Measurements from ENCODE around the gene AASDHPPT.
A peak's percentile ranks its signal among the peaks of the same experiment; 100 is the strongest.

Gene AASDHPPT

DNA sequence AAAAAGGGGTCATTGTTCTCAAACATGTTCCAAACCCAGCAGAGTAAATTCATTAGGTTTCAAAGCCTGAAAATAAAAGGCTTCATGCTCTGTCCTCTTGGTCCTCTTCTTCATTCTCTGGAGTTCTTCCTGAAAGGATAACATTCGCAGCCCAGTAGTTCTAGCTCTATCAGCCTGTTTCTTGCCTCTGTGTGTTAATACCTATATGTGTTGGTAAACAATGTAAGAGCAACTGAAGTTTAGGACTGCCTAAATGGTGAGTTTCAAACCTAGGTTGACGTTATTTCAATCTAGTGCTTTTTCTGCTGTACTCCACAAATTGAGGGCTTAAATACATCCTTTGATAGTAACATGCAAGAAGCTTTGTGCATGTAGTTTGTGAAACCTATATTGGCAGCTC, 9.4 kb downstream of the AASDHPPT start:
- no peak for DNase-seq

DNA sequence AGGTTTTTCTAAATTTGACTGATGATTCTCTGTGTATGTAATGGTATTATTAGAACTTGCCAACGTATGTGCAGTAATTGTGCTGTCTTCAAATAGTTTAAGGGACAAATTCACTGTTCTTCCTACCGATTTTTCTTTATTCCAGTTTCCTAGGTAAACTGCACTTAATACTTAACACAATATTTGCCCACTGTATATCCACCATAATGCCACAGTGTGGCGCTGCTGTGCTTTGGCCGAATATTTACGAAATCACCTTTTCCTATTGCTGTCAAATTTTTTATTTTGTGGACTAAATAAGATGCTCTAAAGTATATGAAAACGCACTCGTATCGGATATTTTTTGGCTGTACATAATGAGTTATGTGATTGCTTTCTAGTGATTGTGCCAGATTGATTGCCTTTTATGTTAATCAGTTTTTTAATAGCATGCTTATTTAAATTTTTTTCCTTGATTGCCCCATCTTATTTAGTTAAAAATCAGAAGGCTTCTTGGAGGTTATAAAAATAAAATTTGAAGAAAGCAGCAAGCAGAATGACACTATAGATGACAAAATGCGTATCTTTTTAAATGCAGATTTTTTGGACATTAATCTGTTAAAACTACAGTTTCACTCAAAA, 10.5 kb downstream of the AASDHPPT start:
- DNase-seq, result peak; percentile 16

DNA sequence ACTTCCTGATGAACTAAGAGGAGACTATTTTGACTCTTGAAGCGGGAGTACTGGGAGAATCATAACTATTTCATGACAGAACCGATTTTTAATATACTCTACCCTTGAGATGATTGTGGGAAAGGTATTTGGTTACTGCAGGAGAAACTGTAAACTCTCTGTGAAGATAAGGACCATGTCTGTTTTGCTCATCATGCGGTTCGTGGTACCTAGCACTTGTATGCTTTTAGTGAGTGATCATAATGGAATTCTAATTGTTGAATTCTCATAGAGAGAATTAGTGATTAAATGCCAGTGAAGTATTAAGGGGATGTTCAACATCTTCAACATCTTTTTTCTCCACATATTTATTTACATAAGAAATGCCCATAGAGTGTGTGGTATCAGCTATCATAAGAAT, 11.4 kb downstream of the AASDHPPT start:
- no peak for DNase-seq

- DNase-seq, result no peak
Measured at GRCh38 chr11:106091480-106092123, 14.1 kb downstream of the AASDHPPT start.

DNA sequence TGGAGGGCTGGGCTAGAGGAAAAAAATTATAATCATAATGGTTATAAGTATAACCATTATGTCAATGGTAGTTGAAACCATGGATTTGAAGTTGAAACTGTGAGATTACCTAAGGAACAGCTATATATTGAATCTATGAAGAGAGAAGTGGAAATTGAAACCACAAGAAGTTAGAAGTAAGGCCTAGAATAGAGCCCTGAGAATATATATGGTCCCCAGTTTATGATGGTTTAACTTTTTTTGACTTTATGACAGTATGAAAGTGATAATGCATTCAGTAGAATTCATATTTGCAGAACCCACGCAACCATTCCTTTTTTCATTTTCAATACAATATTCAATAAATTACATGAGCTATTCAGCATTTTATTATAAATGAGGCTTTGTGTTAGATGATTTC, 15.0 kb downstream of the AASDHPPT start:
- no peak for DNase-seq

DNA sequence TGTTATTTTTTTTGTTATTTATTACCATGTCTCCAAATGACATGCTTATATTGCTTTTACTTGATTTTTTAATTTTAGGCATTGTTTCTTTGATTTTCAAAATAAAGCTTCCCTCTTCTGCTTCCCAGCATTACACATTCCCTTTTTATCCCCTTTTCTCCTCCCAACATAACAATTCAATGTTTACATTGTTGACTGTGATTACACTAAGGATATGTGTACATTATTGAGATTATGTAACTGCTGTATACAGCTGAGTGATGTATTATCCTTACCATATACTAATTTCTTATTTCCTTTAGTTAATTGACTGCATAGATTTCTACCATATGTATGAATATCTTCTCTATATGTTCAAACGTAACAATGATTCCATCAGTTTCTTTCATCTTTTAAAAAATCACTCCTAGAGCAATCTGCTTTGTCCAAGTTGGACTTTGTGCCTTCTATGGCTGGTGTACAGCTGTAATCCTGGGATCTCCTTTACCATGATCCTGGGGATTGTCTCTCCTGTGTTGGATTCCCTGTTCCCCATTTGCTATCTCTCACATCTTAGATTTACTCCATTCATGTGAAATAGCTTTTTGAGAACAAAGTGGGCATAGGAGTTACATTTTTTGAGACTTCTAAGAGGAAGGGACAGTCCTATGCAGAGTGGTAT, 21.6 kb downstream of the AASDHPPT start:
- DNase-seq, result no peak

- no peak for DNase-seq
Measured at GRCh38 chr11:106101370-106101769, 23.9 kb downstream of the AASDHPPT start.

DNA sequence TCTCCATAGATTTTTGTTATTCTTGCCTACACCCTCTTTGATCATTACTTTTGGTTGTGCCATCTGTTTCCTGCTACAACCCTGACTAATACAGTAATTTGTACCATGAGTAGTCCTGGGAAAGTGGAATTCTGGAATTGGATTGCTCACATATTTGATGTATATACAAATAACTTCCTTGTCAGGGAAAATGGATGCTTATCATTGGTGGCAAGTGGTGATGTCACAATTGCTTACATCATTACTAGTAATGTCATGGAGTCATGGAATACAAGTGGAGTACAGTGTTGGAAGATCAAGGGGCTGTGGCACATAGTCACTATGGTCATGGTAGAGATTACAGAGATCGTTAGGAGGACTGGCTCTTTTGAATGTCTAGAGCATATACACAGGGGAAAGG, 24.4 kb downstream of the AASDHPPT start:
- no peak for DNase-seq

GRCh38 chr11:106105986-106106385, 28.5 kb downstream of the AASDHPPT start:
- DNase-seq, result no peak

DNA sequence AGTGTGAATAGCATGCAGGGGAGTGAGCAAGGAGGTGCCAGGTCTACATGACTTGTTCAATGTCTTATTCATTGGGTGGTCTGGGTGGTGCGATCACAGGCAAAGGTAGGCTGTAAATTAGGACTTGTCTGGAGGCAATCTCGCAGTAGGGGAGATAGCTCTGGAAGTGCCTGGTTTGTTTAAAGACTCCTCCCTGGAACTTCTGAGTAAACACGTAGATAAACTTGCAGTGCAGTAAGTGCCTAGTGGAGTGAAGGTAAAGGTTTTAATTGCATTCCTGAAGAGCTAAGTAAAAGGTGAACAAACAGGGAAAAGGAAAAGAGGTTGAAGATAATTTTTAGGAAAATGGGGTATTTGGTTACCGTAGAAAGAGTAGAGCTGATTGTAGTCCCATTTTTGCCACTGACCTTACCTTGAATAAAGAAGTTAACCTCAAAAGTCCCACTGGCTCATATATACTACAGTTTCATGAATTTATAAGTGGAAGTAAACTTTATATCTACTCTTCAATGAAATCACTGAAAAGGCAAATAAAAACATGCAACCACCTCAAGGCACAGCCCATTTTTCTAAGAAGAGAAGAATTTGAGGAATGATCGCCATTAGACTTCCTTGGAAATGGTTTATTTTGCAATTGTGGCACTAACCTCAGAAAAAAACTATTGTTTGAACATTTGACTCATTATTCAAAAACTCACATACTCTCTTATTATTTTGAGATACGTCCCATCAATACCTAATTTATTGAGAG, 44.3 kb downstream of the AASDHPPT start:
- no peak for DNase-seq

GRCh38 chr11:106127604-106128003, 50.1 kb downstream of the AASDHPPT start:
- no peak for DNase-seq

- no peak for DNase-seq
Measured at GRCh38 chr11:106128740-106129139, 51.3 kb downstream of the AASDHPPT start.

DNA sequence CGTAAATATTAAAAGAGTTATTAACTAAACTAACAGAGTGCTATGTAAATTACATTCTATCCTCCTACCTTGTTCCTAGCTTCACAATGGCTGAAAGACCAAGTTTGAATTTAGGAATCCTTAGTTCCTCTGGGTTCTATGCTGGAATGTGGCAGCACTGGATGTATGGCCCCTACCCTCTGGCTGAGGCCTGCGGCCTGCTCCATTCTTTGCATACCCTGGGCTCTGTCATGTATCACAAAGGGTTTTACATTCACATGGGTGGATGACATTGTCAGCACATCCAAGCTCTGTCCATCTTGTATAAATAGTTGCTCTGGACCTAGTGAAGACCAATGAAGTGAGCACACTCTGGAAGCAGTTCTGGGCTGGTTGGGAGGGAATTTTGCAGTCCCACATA, 54.5 kb downstream of the AASDHPPT start:
- DNase-seq, result no peak

- DNase-seq, result no peak
Measured at GRCh38 chr11:106132582-106133354, 55.3 kb downstream of the AASDHPPT start.

- no peak for DNase-seq
Measured at GRCh38 chr11:106133529-106133928, 56.1 kb downstream of the AASDHPPT start.

DNA sequence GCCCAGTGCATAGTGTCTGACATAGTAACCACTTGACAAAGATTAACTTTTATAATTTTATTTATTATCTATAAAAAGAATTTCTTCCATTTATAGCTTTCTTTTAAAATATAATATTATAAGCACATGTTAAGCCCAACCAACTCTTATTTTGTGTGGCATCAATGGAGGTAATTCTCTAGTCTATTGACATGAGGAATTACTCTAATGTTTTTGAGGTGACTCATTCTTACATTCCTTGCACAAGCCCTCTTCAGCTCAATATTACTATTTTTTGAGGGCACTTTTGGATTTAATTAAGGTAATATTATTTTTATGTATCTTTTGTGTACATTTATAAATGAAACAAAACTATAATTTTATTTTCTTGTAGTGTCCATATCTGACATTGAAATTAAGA, 59.6 kb downstream of the AASDHPPT start:
- no peak for DNase-seq

DNA sequence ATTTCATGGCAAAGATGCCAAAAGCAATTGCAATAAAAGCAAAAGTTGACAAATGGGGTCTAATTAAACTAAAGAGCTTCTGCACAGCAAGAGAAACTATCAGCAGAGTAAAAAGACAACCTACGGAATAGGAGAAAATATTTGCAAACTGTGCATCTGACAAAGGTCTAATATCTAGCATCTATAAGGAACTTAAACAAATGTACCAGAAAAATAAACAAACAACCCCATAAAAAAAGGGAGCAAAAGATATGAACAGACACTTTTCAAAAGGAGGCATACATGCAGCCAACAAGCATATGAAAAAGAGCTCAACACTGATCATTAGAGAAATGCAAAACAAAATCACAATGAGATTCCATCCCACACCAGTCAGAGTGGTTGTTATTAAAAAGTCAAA, 60.3 kb downstream of the AASDHPPT start:
- no peak for DNase-seq

Data from SHP77 treated with DMSO at 0.1 percent for 48 hours (cell line).